Measurements from ENCODE around the gene SPATS2L.
A peak's percentile ranks its signal among the peaks of the same experiment; 100 is the strongest.

The SPATS2L gene

GRCh38 chr2:200405599-200406298 lies 99.3 kb downstream of the SPATS2L start (continued):
- TF ChIP-seq TSHZ1 (tag by site-specific recombination; IDR thresholded peaks at IDR 0.05; ENCODE audit: borderline replicate concordance): 0 out of 2 replicates have a peak, but pooled peaks have one; percentile 41

GRCh38 chr2:200406379-200406778 lies 99.9 kb downstream of the SPATS2L start:
- TF ChIP-seq ZBTB7A (tag by site-specific recombination; IDR thresholded peaks at IDR 0.05; ENCODE audit: low read depth) (no peak), ZNF114 (tag by site-specific recombination; IDR thresholded peaks at IDR 0.05) (no peak), TCF7L2 (IDR thresholded peaks at IDR 0.05; ENCODE audit: borderline replicate concordance, low read depth, low read length) (no peak), ZNF558 (tag by site-specific recombination; IDR thresholded peaks at IDR 0.05) (no peak), ZNF555 (tag by site-specific recombination; conservative IDR thresholded peaks at IDR 0.05) (no peak), ZXDB (tag by site-specific recombination; IDR thresholded peaks at IDR 0.05) (no peak), ZNF624 (tag by site-specific recombination; IDR thresholded peaks at IDR 0.05) (no peak), SCRT2 (tag by site-specific recombination; IDR thresholded peaks at IDR 0.05) (no peak), ZNF423 (tag by site-specific recombination; IDR thresholded peaks at IDR 0.05) (no peak), ZNF214 (tag by site-specific recombination; IDR thresholded peaks at IDR 0.05; ENCODE audit: borderline replicate concordance) (no peak), ZFP3 (tag by site-specific recombination; IDR thresholded peaks at IDR 0.05; ENCODE audit: low read depth) (no peak), PRDM2 (tag by site-specific recombination; IDR thresholded peaks at IDR 0.05; ENCODE audit: borderline replicate concordance) (no peak), ZNF701 (tag by site-specific recombination; IDR thresholded peaks at IDR 0.05) (no peak), ZNF600 (tag by site-specific recombination; IDR thresholded peaks at IDR 0.05) (no peak), ZNF157 (tag by site-specific recombination; IDR thresholded peaks at IDR 0.05) (no peak), ZNF658 (tag by site-specific recombination; IDR thresholded peaks at IDR 0.05) (no peak)
- ChIA-PET CTCF (interaction anchor here (0.6 kb wide), 1 partner anchor 61 kb away, joined by 3 read pairs; no protein-coding TSS in a partner anchor), POLR2A (interaction anchor here (0.7 kb wide), 1 partner anchor 106 kb away, joined by 4 read pairs; no protein-coding TSS in a partner anchor)
- Histone ChIP-seq H3K9me3 (ENCODE audit: control insufficient read depth, insufficient read depth, low read depth, low read length) (no peaks in the 10 kb centered on the region), H3K4me1 (ENCODE audit: control insufficient read depth, insufficient read depth, low read length) (peaks cover 6% of the 10 kb centered on the region; the same call in 1 of the 2 replicates), H3K4me3 (ENCODE audit: low read depth, low read length) (no peak overlapping the region), H3K36me3 (ENCODE audit: control insufficient read depth in 2 of 2, insufficient read depth in 1 of 2, low read length in 2 of 2) (no peaks in the 10 kb centered on the region), H3K27ac (ENCODE audit: extremely low read depth, low read depth, low read length) (no peak overlapping the region)

Measured in HEK293 (cell line).